Fibroblast of lung (primary cell): ENCODE measurements around the gene TMEM38B. TPM values are rescaled to one million over a fixed set of nuclear protein-coding genes. Genes with fewer than 3 reads are reported as not detected.

Source experiments
- DNase-seq, 2 donors: peaks; one replicate each; pipeline versions ENCODE4 v3.0.0 to v3.0.0-alpha.2; 2010; ENCODE audit warnings: low read depth in 2 of 2
- H2AFZ ChIP-seq: 2 replicates; pipeline ENCODE4 v1.5.1; 2012; ENCODE audit warnings: low read length, control low read depth, inconsistent platforms
- H3K27ac ChIP-seq: 2 replicates; pipeline ENCODE4 v1.5.1; 2011; ENCODE audit warnings: low read length, control low read depth; ENCODE audit not compliant: insufficient read depth
- H3K27me3 ChIP-seq: 2 replicates; pipeline ENCODE4 v1.5.1; 2011; ENCODE audit warnings: mild to moderate bottlenecking, low read length; ENCODE audit not compliant: control insufficient read depth, insufficient read depth
- H3K36me3 ChIP-seq: 2 replicates; pipeline ENCODE4 v1.5.1; 2011; ENCODE audit warnings: low read length; ENCODE audit not compliant: control insufficient read depth, insufficient read depth
- H3K4me1 ChIP-seq: 2 replicates; pipeline ENCODE4 v1.5.1; 2011; ENCODE audit warnings: low read length; ENCODE audit not compliant: control insufficient read depth, insufficient read depth; ENCODE audit errors: extremely low read depth
- H3K4me2 ChIP-seq: 2 replicates; pipeline ENCODE4 v1.5.1; 2011; ENCODE audit warnings: low read length, control low read depth; ENCODE audit not compliant: insufficient read depth; ENCODE audit errors: extremely low read depth
- H3K4me3 ChIP-seq, 4 experiments: fragments of 200-600 bp in 1 of 4; sonication (generic) in 1 of 4; replicated peaks in 1 of 4; 2 replicates each; pipeline ENCODE4 v1.5.1; 2011 to 2016; ENCODE audit warnings: low read length in 4 of 4, low read depth in 3 of 4, mild to moderate bottlenecking in 3 of 4, control low read depth in 2 of 4, inconsistent platforms in 1 of 4, mixed read lengths in 1 of 4; ENCODE audit not compliant: insufficient read depth in 1 of 4; ENCODE audit errors: control extremely low read depth in 1 of 4
- H3K79me2 ChIP-seq: 2 replicates; pipeline ENCODE4 v1.5.1; 2012; ENCODE audit warnings: mild to moderate bottlenecking, low read length, inconsistent platforms; ENCODE audit not compliant: control insufficient read depth, insufficient read depth
- H3K9ac ChIP-seq: 2 replicates; pipeline ENCODE4 v1.5.1; 2011; ENCODE audit warnings: mild to moderate bottlenecking, low read length, control low read depth; ENCODE audit not compliant: insufficient read depth
- H3K9me3 ChIP-seq: 2 replicates; pipeline ENCODE4 v1.5.1; 2012; ENCODE audit warnings: low read depth, low read length; ENCODE audit not compliant: control insufficient read depth, insufficient read depth
- H4K20me1 ChIP-seq: 2 replicates; pipeline ENCODE4 v1.5.1; 2011; ENCODE audit warnings: low read length; ENCODE audit not compliant: control insufficient read depth, insufficient read depth; ENCODE audit errors: extremely low read depth
- EZH2 ChIP-seq: IDR thresholded peaks from 2 replicates; pipeline ENCODE4 v1.5.1; 2012; ENCODE audit warnings: low read length, control low read depth, mild to moderate bottlenecking; ENCODE audit errors: missing control alignments
- polyA plus RNA-seq, 2 donors: library from polyadenylated mRNA; depleted of rRNA in 1 of 2; stranded (reverse) in 1 of 2; unstranded in 1 of 2; fragments of >200 nt; gene quantifications; 2 replicates each; pipeline ENCODE4 v1.2.1, GENCODE V29; 2011 to 2012; ENCODE audit warnings: missing spikeins in 1 of 2
- total RNA-seq: library from RNA; depleted of rRNA; stranded (reverse); fragments of >200 nt; gene quantifications from 2 replicates; pipeline ENCODE4 v1.2.1, GENCODE V29; 2014
- TF ChIP-seq, protein P1 (sequence below), 2 donors: IDR thresholded peaks in 1 of 2; conservative IDR thresholded peaks in 1 of 2; 1 replicate in 1 of 2; 2 replicates in 1 of 2; pipeline ENCODE4 v1.5.1; 2011 to 2012; ENCODE audit warnings: low read length in 2 of 2, control low read depth in 1 of 2, inconsistent platforms in 1 of 2, low read depth in 1 of 2, mild to moderate bottlenecking in 1 of 2

TMEM38B gene
- total and polyA plus RNA-seq, 2 donors (not counting 1 experiment from before 2014, with no cell fraction given) = 6.9 to 21.3 TPM

DNA sequence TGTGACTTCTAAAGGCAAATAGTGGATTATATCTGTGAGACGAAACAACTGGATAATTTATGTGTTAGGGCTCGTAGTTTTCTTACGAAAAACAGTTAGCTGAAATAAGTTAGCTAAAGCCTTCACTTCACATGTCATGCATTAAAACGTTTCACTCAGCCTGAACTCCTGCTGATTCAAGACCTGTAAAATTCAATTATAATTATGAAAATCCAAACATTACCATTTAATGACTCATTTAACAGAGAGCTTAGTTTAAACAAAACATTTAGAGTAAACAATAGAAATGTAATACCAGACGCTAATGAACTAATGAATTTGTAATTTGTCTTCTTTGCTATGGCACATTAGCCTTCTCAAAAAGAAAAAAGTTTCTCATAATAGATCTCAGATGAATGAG lies 30.4 kb upstream of the TMEM38B start:
- Histone ChIP-seq H3K4me2 (no peak overlapping the region), H4K20me1 (no peaks in the 10 kb centered on the region), H3K27me3 (no peaks in the 10 kb centered on the region), H3K27ac (no peak overlapping the region), H2AFZ (no peak overlapping the region), H3K4me1 (no peaks in the 10 kb centered on the region), H3K36me3 (no peaks in the 10 kb centered on the region), H3K9ac (no peak overlapping the region), H3K9me3 (no peaks in the 10 kb centered on the region), H3K4me3 (no peak overlapping the region), H3K79me2 (no peaks in the 10 kb centered on the region)
- DNase-seq = no peak
- TF ChIP-seq EZH2 = no peak

GRCh38 chr9:105667867-105668266 lies 26.5 kb upstream of the TMEM38B start:
- Histone ChIP-seq H3K9ac (no peak overlapping the region), H3K27ac (no peak overlapping the region), H4K20me1 (no peaks in the 10 kb centered on the region), H2AFZ (no peak overlapping the region), H3K4me1 (no peaks in the 10 kb centered on the region), H3K9me3 (no peaks in the 10 kb centered on the region), H3K36me3 (no peaks in the 10 kb centered on the region), H3K79me2 (no peaks in the 10 kb centered on the region), H3K27me3 (no peaks in the 10 kb centered on the region), H3K4me2 (no peak overlapping the region), H3K4me3 (no peak overlapping the region)
- no peak for DNase-seq
- TF ChIP-seq EZH2 = no peak
- TF ChIP-seq, protein P1, sequence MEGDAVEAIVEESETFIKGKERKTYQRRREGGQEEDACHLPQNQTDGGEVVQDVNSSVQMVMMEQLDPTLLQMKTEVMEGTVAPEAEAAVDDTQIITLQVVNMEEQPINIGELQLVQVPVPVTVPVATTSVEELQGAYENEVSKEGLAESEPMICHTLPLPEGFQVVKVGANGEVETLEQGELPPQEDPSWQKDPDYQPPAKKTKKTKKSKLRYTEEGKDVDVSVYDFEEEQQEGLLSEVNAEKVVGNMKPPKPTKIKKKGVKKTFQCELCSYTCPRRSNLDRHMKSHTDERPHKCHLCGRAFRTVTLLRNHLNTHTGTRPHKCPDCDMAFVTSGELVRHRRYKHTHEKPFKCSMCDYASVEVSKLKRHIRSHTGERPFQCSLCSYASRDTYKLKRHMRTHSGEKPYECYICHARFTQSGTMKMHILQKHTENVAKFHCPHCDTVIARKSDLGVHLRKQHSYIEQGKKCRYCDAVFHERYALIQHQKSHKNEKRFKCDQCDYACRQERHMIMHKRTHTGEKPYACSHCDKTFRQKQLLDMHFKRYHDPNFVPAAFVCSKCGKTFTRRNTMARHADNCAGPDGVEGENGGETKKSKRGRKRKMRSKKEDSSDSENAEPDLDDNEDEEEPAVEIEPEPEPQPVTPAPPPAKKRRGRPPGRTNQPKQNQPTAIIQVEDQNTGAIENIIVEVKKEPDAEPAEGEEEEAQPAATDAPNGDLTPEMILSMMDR (conservative IDR thresholded peaks at IDR 0.05 in 1 of 2, IDR thresholded peaks at IDR 0.05 in 1 of 2; ENCODE audit: low read depth in 1 of 2, low read length in 2 of 2) = no peak

DNA sequence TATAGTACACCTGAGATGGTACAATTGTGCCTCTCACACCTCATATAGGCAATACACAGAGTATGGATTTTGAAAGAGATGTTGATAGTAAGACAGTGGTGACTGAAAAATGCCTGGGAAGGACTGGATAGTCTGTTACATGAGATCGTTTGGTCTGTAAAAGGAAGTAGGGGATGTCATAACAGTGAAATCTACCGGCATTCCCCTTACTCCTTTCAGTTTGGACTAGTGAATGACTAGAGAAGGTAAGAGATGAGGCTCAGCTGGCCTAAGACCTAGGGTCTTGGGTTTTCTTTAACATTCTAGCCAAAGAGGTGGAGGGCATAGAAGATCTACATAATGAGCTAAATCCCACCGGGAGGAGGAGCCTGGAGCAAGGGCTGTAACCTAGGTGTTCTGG lies 24.0 kb upstream of the TMEM38B start:
- no peaks in the 10 kb centered on the region for H3K27me3 ChIP-seq
- no peaks in the 10 kb centered on the region for H3K4me1 ChIP-seq
- H3K36me3 ChIP-seq = no peaks in the 10 kb centered on the region
- no peak overlapping the region for H3K27ac ChIP-seq
- no peak overlapping the region for H3K4me3 ChIP-seq
- no peaks in the 10 kb centered on the region for H4K20me1 ChIP-seq
- TF ChIP-seq, protein P1 (conservative IDR thresholded peaks at IDR 0.05 in 1 of 2, IDR thresholded peaks at IDR 0.05 in 1 of 2; ENCODE audit: low read depth in 1 of 2, low read length in 2 of 2) = no peak
- TF ChIP-seq EZH2 = no peak
- H3K9me3 ChIP-seq = no peaks in the 10 kb centered on the region
- no peak overlapping the region for H3K4me2 ChIP-seq
- no peak for DNase-seq
- H2AFZ ChIP-seq = no peak overlapping the region
- H3K79me2 ChIP-seq = no peaks in the 10 kb centered on the region
- no peak overlapping the region for H3K9ac ChIP-seq
